ENCODE measurements around the gene FAM13A. TPM values are rescaled to one million over a fixed set of nuclear protein-coding genes. Genes with fewer than 3 reads are reported as not detected.

The FAM13A gene
- total RNA-seq, 1 donor from 2014 or later, result 8.3 TPM

GRCh38 chr4:88690355-88690754 lies 366.6 kb downstream of the FAM13A start:
- intact Hi-C loops (cut with micrococcal nuclease), result no loop called here

GRCh38 chr4:88681209-88681608 lies 375.8 kb downstream of the FAM13A start:
- intact Hi-C loops (cut with micrococcal nuclease), result no loop called here

Other genes starting within 250 kb of the FAM13A start
- gene TIGD2, start 54.3 kb upstream of the FAM13A start, total RNA-seq, result 5.7 and 6.0 TPM in 2 replicates